ENCODE results near the gene IGF2BP2. TPM values are rescaled to one million over a fixed set of nuclear protein-coding genes. Genes with fewer than 3 reads are reported as not detected.
"Not testable (repeated sequence)": the region's sequence is repeated elsewhere in the genome, so short reads cannot be mapped to it uniquely, and the experiment has no call there.

IGF2BP2 gene
- polyA plus RNA-seq, 1 donor, result 129 TPM

GRCh38 chr3:185712337-185712736 lies 112.5 kb downstream of the IGF2BP2 start:
- no peak for DNase-seq

- DNase-seq, result no peak
Measured at GRCh38 chr3:185711255-185711870, 113.5 kb downstream of the IGF2BP2 start.

GRCh38 chr3:185709251-185709955 lies 115.4 kb downstream of the IGF2BP2 start:
- DNase-seq, result no peak

GRCh38 chr3:185708392-185708791 lies 116.5 kb downstream of the IGF2BP2 start:
- DNase-seq, result no peak

- no peak for DNase-seq
Measured at GRCh38 chr3:185705498-185705897, 119.3 kb downstream of the IGF2BP2 start.

GRCh38 chr3:185702262-185703225 lies 122.3 kb downstream of the IGF2BP2 start:
- DNase-seq, result no peak

- DNase-seq, result no peak
Measured at GRCh38 chr3:185701611-185702261, 123.1 kb downstream of the IGF2BP2 start.

- no peak for DNase-seq
Measured at GRCh38 chr3:185699927-185700326, 124.9 kb downstream of the IGF2BP2 start.

GRCh38 chr3:185697228-185697627 lies 127.6 kb downstream of the IGF2BP2 start:
- not testable (repeated sequence) for DNase-seq

- DNase-seq, result no peak
Measured at GRCh38 chr3:185696039-185696438, 128.8 kb downstream of the IGF2BP2 start.

- no peak for DNase-seq
Measured at GRCh38 chr3:185693985-185694653, 130.7 kb downstream of the IGF2BP2 start.

- no peak for DNase-seq
Measured at GRCh38 chr3:185691622-185692021, 133.2 kb downstream of the IGF2BP2 start.

GRCh38 chr3:185687271-185687878 lies 137.5 kb downstream of the IGF2BP2 start:
- no peak for DNase-seq

- no peak for DNase-seq
Measured at GRCh38 chr3:185685231-185686035, 139.4 kb downstream of the IGF2BP2 start.

- DNase-seq, result no peak
Measured at GRCh38 chr3:185680231-185680630, 144.6 kb downstream of the IGF2BP2 start.

GRCh38 chr3:185678027-185678426 lies 146.8 kb downstream of the IGF2BP2 start:
- DNase-seq, result no peak

- peak; percentile 71 for DNase-seq
Measured at GRCh38 chr3:185677146-185677829, 147.6 kb downstream of the IGF2BP2 start.

GRCh38 chr3:185667574-185667973 lies 157.3 kb downstream of the IGF2BP2 start:
- DNase-seq, result no peak

- DNase-seq, result no peak
Measured at GRCh38 chr3:185663929-185664328, 160.9 kb downstream of the IGF2BP2 start.

GRCh38 chr3:185661772-185662171 lies 163.1 kb downstream of the IGF2BP2 start:
- DNase-seq, result no peak
